ENCODE results near the gene MPRIP.
A peak's percentile ranks its signal among the peaks of the same experiment; 100 is the strongest.
"Not testable (repeated sequence)": the region's sequence is repeated elsewhere in the genome, so short reads cannot be mapped to it uniquely, and the experiment has no call there.

MPRIP gene

DNA sequence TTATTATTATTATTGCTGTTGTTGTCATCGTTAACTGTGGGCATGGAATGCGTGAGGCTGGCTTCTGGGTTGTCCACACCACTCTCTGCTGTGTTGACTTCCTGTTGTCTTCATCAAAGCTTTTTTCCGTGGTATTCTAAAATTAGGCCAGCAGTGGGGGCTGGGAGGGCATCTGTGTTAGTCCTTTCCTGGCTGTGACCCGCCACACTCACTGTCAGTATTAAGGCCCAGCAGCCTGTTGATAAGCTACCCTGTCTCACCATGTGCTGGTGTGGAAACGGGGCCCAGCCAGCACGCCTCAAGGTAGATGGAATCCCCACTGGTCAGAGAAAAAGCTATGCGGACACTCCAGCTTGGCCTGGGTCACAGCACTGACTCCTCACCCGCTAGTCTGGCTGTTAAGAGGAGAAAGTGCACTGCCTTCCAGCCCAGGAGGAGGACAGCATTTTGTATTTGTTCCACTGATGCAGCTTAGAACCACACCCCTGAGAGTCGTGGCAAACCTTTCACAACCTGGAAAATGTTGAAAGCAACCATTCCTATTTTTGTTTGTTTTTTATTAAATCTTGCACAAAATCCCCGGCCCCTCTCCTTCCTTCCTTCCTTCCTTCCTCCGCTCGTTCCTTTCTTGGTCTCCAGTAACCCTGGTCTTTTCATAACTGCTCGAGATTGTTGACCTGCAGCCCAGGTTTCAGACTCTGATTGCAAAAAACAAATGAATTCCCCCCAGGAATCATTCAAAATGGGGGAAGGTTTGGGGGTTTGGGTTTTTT lies 142.9 kb downstream of the MPRIP start:
- not testable (repeated sequence) for H3K79me2 ChIP-seq (ENCODE audit: control insufficient read depth, insufficient read depth, low read length, poor library complexity); H2AFZ ChIP-seq (ENCODE audit: insufficient read depth, low read length, poor library complexity); H3K9me3 ChIP-seq (ENCODE audit: insufficient read depth, low read depth, low read length); H4K91ac ChIP-seq (ENCODE audit: low read depth, low read length); H3K23ac ChIP-seq (ENCODE audit: low read length); H2BK120ac ChIP-seq (ENCODE audit: insufficient read depth, low read length, poor library complexity); H2BK12ac ChIP-seq (ENCODE audit: low read length); H2BK5ac ChIP-seq (ENCODE audit: low read depth, low read length, poor library complexity); H3K18ac ChIP-seq (ENCODE audit: low read length); H3K4ac ChIP-seq (ENCODE audit: low read depth, low read length); H3K4me3 ChIP-seq (ENCODE audit: low read depth, low read length); H4K12ac ChIP-seq (ENCODE audit: low read depth, low read length); H3K27me3 ChIP-seq (ENCODE audit: insufficient read depth, low read length); H3K4me2 ChIP-seq (ENCODE audit: low read length); H3K9ac ChIP-seq (ENCODE audit: low read length); H4K8ac ChIP-seq (ENCODE audit: low read depth, low read length); H2AK5ac ChIP-seq (ENCODE audit: low read length); H3K14ac ChIP-seq (ENCODE audit: low read length)
- Histone ChIP-seq H3K27ac (ENCODE audit: low read depth, low read length) (peak overlapping the region; percentile 37), H3K4me1 (ENCODE audit: control insufficient read depth in 1 of 2, insufficient read depth in 2 of 2, low read length in 2 of 2) (peaks cover 34 to 37% of the 10 kb centered on the region in 2 experiments), H3K36me3 (ENCODE audit: control insufficient read depth in 1 of 2, insufficient read depth in 2 of 2, low read length in 2 of 2) (peaks cover 42 to 51% of the 10 kb centered on the region in 2 experiments), H3K79me1 (ENCODE audit: low read length) (peaks cover 25% of the 10 kb centered on the region)
- DNase-seq, result peak; percentile 32 to 43
- no CpG with 5 or more reads among the region's 13 CpGs for WGBS (ENCODE audit: extremely low coverage, insufficient coverage, insufficient read length)

DNA sequence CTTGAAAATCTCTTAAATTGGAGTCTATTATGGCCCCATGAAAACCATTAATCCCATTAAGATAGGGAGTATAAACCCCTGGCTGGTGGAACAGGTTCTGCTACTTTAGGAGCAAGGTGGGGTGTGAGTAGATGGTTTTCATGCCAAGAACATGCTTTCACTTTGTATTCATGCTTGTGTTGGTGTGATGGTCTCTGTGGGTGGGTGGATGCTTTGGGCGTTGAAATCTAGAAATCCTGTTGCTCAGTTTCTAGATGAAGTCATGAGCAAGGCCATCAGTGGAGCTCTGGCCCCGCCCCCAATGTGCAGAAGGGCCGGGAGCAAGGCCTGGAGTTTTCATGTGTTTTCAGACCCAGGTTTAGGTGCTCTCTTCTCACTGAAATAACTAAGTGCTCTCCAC lies 143.8 kb downstream of the MPRIP start:
- peak overlapping the region; percentile 18 for H2BK12ac ChIP-seq (ENCODE audit: low read length)
- H2BK5ac ChIP-seq (ENCODE audit: low read depth, low read length, poor library complexity), result no peak overlapping the region
- H3K9ac ChIP-seq (ENCODE audit: low read length), result no peak overlapping the region
- H3K9me3 ChIP-seq (ENCODE audit: insufficient read depth, low read depth, low read length), result no peaks in the 10 kb centered on the region
- H3K79me1 ChIP-seq (ENCODE audit: low read length), result peaks cover 30% of the 10 kb centered on the region
- H3K27ac ChIP-seq (ENCODE audit: low read depth, low read length), result peak overlapping the region; percentile 80
- peak overlapping the region; percentile 24 for H4K8ac ChIP-seq (ENCODE audit: low read depth, low read length)
- H3K23ac ChIP-seq (ENCODE audit: low read length), result no peak overlapping the region
- no CpG with 5 or more reads among the region's 3 CpGs for WGBS (ENCODE audit: extremely low coverage, insufficient coverage, insufficient read length)
- no peak overlapping the region for H3K4me2 ChIP-seq (ENCODE audit: low read length)
- H3K4me1 ChIP-seq (ENCODE audit: control insufficient read depth in 1 of 2, insufficient read depth in 2 of 2, low read length in 2 of 2), result peaks cover 39 to 41% of the 10 kb centered on the region in 2 experiments
- peak; percentile 80 to 88 for DNase-seq
- no peak overlapping the region for H4K12ac ChIP-seq (ENCODE audit: low read depth, low read length)
- H3K4ac ChIP-seq (ENCODE audit: low read depth, low read length), result no peak overlapping the region
- H3K27me3 ChIP-seq (ENCODE audit: insufficient read depth, low read length), result no peaks in the 10 kb centered on the region
- H3K79me2 ChIP-seq (ENCODE audit: control insufficient read depth, insufficient read depth, low read length, poor library complexity), result peaks cover 2% of the 10 kb centered on the region
- no peak overlapping the region for H2BK120ac ChIP-seq (ENCODE audit: insufficient read depth, low read length, poor library complexity)
- no peak overlapping the region for H3K18ac ChIP-seq (ENCODE audit: low read length)
- H4K91ac ChIP-seq (ENCODE audit: low read depth, low read length), result peak overlapping the region; percentile 84
- no peak overlapping the region for H2AK5ac ChIP-seq (ENCODE audit: low read length)
- peaks cover 34 to 43% of the 10 kb centered on the region in 2 experiments for H3K36me3 ChIP-seq (ENCODE audit: control insufficient read depth in 1 of 2, insufficient read depth in 2 of 2, low read length in 2 of 2)
- no peak overlapping the region for H2AFZ ChIP-seq (ENCODE audit: insufficient read depth, low read length, poor library complexity)
- H3K4me3 ChIP-seq (ENCODE audit: low read depth, low read length), result no peak overlapping the region
- no peak overlapping the region for H3K14ac ChIP-seq (ENCODE audit: low read length)

DNA sequence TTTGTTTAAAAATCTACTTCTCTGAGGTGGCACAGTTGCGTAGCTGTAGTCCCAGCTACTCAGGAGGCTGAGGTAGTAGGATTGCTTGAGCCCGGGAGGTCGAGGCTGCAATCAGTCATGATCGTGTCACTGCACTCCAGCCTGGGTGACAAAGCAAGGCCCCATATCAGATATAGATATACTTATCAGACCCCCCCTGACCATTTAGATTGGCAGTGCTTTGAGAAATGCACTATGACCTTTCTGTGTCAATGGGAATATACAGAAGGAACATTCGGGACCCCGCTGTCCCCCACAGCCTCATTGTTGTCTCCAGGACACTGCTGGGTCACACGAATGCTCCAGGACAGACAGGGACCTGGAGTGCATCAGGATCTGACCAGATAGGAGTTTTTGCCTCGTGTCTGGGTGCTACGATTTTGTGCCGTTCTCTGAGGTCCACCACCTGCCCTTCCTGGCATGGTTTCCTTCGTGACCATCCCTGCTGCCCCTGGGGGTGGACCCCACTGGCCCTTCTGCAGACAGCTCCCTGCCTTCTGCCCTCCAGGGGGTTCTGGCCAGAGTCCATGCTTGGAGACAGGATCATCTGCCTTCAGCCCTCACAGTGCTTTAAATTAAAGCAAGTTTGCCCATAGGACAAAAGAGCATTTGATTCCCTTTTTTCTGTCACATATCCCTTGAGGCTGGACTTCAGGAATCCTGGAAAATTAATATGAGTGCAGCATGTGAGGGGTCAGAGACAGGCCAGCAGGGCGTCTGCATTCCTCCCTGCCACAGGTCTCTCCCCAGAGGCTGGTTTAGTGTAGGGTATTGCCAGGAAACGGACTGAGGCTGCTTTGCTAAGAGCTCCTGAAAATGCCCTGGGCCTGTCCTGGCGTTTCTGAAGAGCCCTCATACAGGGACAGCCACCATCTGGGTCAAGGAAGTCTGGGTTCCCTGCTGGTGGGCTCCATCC lies 144.6 kb downstream of the MPRIP start:
- Histone ChIP-seq H3K27ac (ENCODE audit: low read depth, low read length) (peak overlapping the region; percentile 80), H2BK12ac (ENCODE audit: low read length) (peak overlapping the region; percentile 78), H4K8ac (ENCODE audit: low read depth, low read length) (peak overlapping the region; percentile 84), H3K23ac (ENCODE audit: low read length) (no peak overlapping the region), H3K14ac (ENCODE audit: low read length) (peak overlapping the region; percentile 92), H3K27me3 (ENCODE audit: insufficient read depth, low read length) (no peaks in the 10 kb centered on the region), H3K18ac (ENCODE audit: low read length) (peak overlapping the region; percentile 88), H3K4ac (ENCODE audit: low read depth, low read length) (peak overlapping the region; percentile 43), H2BK120ac (ENCODE audit: insufficient read depth, low read length, poor library complexity) (peak overlapping the region; percentile 47), H2AFZ (ENCODE audit: insufficient read depth, low read length, poor library complexity) (no peak overlapping the region), H3K9ac (ENCODE audit: low read length) (no peak overlapping the region), H4K12ac (ENCODE audit: low read depth, low read length) (peak overlapping the region; percentile 78), H4K91ac (ENCODE audit: low read depth, low read length) (peak overlapping the region; percentile 85), H2AK5ac (ENCODE audit: low read length) (peak overlapping the region; percentile 92), H3K79me1 (ENCODE audit: low read length) (peaks cover 32% of the 10 kb centered on the region), H3K4me3 (ENCODE audit: low read depth, low read length) (no peak overlapping the region), H3K4me2 (ENCODE audit: low read length) (peak overlapping the region; percentile 5), H3K4me1 (ENCODE audit: control insufficient read depth in 1 of 2, insufficient read depth in 2 of 2, low read length in 2 of 2) (peaks cover 43 to 44% of the 10 kb centered on the region in 2 experiments), H2BK5ac (ENCODE audit: low read depth, low read length, poor library complexity) (peak overlapping the region; percentile 73), H3K9me3 (ENCODE audit: insufficient read depth, low read depth, low read length) (no peaks in the 10 kb centered on the region), H3K36me3 (ENCODE audit: control insufficient read depth in 1 of 2, insufficient read depth in 2 of 2, low read length in 2 of 2) (peaks cover 28 to 38% of the 10 kb centered on the region in 2 experiments), H3K79me2 (ENCODE audit: control insufficient read depth, insufficient read depth, low read length, poor library complexity) (peaks cover 4% of the 10 kb centered on the region)
- no CpG with 5 or more reads among the region's 14 CpGs for WGBS (ENCODE audit: extremely low coverage, insufficient coverage, insufficient read length)
- peak in 1 of 2 donors; percentile 42 for DNase-seq

DNA sequence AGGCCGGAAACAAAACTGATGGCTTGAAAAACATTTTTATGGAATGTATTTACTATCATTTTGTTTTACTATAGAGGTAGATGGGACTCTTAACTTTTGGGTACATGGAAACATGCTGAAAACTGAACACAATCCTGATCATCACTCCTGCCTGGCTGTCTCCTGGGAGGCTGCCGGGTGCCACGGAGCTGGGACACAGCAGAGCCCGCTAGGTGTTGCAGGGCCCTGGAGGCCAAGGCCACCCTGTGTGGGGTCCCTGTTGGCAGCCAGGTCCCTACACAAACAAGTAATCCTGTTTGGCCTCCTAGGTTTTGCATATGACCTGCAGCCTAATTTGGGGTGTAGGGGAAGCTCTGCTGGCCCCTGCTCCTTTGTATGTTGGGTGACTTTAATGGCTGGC lies 146.3 kb downstream of the MPRIP start:
- Histone ChIP-seq H3K9me3 (ENCODE audit: insufficient read depth, low read depth, low read length) (no peaks in the 10 kb centered on the region), H3K9ac (ENCODE audit: low read length) (no peak overlapping the region), H4K12ac (ENCODE audit: low read depth, low read length) (no peak overlapping the region), H3K18ac (ENCODE audit: low read length) (peak overlapping the region; percentile 23), H2BK120ac (ENCODE audit: insufficient read depth, low read length, poor library complexity) (peak overlapping the region; percentile 3), H3K4me3 (ENCODE audit: low read depth, low read length) (no peak overlapping the region), H3K4me2 (ENCODE audit: low read length) (no peak overlapping the region), H3K79me1 (ENCODE audit: low read length) (peaks cover 32% of the 10 kb centered on the region), H2BK12ac (ENCODE audit: low read length) (peak overlapping the region; percentile 24), H2AFZ (ENCODE audit: insufficient read depth, low read length, poor library complexity) (no peak overlapping the region), H4K8ac (ENCODE audit: low read depth, low read length) (no peak overlapping the region), H3K23ac (ENCODE audit: low read length) (no peak overlapping the region), H2BK5ac (ENCODE audit: low read depth, low read length, poor library complexity) (peak overlapping the region; percentile 15), H3K4ac (ENCODE audit: low read depth, low read length) (peak overlapping the region; percentile 4), H3K36me3 (ENCODE audit: control insufficient read depth in 1 of 2, insufficient read depth in 2 of 2, low read length in 2 of 2) (peaks cover 14 to 24% of the 10 kb centered on the region in 2 experiments), H3K27ac (ENCODE audit: low read depth, low read length) (peak overlapping the region; percentile 42), H3K27me3 (ENCODE audit: insufficient read depth, low read length) (no peaks in the 10 kb centered on the region), H3K14ac (ENCODE audit: low read length) (peak overlapping the region; percentile 43), H3K79me2 (ENCODE audit: control insufficient read depth, insufficient read depth, low read length, poor library complexity) (peaks cover 4% of the 10 kb centered on the region), H3K4me1 (ENCODE audit: control insufficient read depth in 1 of 2, insufficient read depth in 2 of 2, low read length in 2 of 2) (peaks cover 43 to 44% of the 10 kb centered on the region in 2 experiments), H4K91ac (ENCODE audit: low read depth, low read length) (peak overlapping the region; percentile 58), H2AK5ac (ENCODE audit: low read length) (peak overlapping the region; percentile 22)
- DNase-seq, result no peak
- no CpG with 5 or more reads among the region's 4 CpGs for WGBS (ENCODE audit: extremely low coverage, insufficient coverage, insufficient read length)

All from trophoblast cell (in vitro differentiated cells and primary cell).